Lower leg skin (tissue), 3 donors: ENCODE measurements around the gene CYP26A1.

ENCODE experiments used
- POLR2A ChIP-seq, 2 donors: fragments of 450-650 bp; IDR thresholded peaks; one replicate each; pipeline ENCODE4 v1.6.1; 2016 to 2017; ENCODE audit warnings: antibody characterized with exemption in 2 of 2, mild to moderate bottlenecking in 1 of 2, moderate library complexity in 1 of 2
- TF ChIP-seq, protein P1 (sequence below), 3 donors: fragments of 450-650 bp; IDR thresholded peaks; one replicate each; pipeline ENCODE4 v1.5.1; 2016; ENCODE audit warnings: antibody characterized with exemption in 3 of 3, mild to moderate bottlenecking in 3 of 3, moderate library complexity in 2 of 3

DNA sequence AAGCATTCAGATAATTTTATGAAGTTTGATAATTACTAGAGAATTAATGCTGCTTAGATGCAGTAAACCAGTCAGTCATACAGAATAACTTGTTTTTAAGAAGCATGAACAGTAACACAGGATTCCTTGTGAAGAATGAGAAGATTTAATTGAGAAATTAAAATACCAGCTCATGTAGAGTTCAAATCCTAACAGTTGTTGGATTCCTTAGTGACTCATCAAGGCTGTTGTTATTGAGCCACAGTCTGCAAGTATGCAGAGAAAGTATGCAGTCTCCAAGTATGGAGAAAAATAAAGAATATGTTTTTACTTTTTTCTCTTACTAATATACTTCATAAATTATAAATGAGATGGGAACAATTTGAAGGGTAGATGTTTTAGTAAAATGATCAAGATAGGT is 43.3 kb upstream of the CYP26A1 start:
- TF ChIP-seq, protein P1, sequence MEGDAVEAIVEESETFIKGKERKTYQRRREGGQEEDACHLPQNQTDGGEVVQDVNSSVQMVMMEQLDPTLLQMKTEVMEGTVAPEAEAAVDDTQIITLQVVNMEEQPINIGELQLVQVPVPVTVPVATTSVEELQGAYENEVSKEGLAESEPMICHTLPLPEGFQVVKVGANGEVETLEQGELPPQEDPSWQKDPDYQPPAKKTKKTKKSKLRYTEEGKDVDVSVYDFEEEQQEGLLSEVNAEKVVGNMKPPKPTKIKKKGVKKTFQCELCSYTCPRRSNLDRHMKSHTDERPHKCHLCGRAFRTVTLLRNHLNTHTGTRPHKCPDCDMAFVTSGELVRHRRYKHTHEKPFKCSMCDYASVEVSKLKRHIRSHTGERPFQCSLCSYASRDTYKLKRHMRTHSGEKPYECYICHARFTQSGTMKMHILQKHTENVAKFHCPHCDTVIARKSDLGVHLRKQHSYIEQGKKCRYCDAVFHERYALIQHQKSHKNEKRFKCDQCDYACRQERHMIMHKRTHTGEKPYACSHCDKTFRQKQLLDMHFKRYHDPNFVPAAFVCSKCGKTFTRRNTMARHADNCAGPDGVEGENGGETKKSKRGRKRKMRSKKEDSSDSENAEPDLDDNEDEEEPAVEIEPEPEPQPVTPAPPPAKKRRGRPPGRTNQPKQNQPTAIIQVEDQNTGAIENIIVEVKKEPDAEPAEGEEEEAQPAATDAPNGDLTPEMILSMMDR (IDR thresholded peaks at IDR 0.05): no peak
- no peak for TF ChIP-seq POLR2A (IDR thresholded peaks at IDR 0.05)
